HFFc6 (cell line): Measurements from ENCODE around the gene RHO. TPM values are rescaled to one million over a fixed set of nuclear protein-coding genes. Genes with fewer than 3 reads are reported as not detected.
"Not testable (repeated sequence)": the region's sequence is repeated elsewhere in the genome, so short reads cannot be mapped to it uniquely, and the experiment has no call there.

ENCODE experiments used
- DNase-seq: peaks from one replicate; pipeline ENCODE4 v3.0.0-alpha.2; 2018
- H3K27ac Mint-ChIP-seq: 2 replicates; pipeline ENCODE4 v1.8.0; 2020; ENCODE audit warnings: mild to moderate bottlenecking, mixed read lengths
- H3K27me3 Mint-ChIP-seq: 2 replicates; pipeline ENCODE4 v1.8.0; 2021; ENCODE audit warnings: mild to moderate bottlenecking, moderate library complexity, mixed read lengths; ENCODE audit not compliant: insufficient read depth
- H3K36me3 Mint-ChIP-seq: 2 replicates; pipeline ENCODE4 v1.8.0; 2021; ENCODE audit warnings: low read depth, mixed read lengths
- H3K4me1 Mint-ChIP-seq: 2 replicates; pipeline ENCODE4 v1.8.0; 2020; ENCODE audit warnings: low read depth, mixed read lengths
- H3K4me3 Mint-ChIP-seq: 2 replicates; pipeline ENCODE4 v1.8.0; 2020; ENCODE audit warnings: mild to moderate bottlenecking, moderate library complexity, mixed read lengths
- H3K9me3 Mint-ChIP-seq: 2 replicates; pipeline ENCODE4 v1.8.0; 2020; ENCODE audit warnings: mild to moderate bottlenecking, mixed read lengths
- CTCF ChIP-seq: fragments of 200-600 bp; sonication (generic); IDR thresholded peaks from 2 replicates; pipeline ENCODE4 v1.5.0; 2021; ENCODE audit warnings: antibody characterized with exemption, mild to moderate bottlenecking
- total RNA-seq, 6 experiments: library from RNA; stranded (reverse); fragmentation: NEBNext Ultra II Directional; extraction: Animal tissue kit (Norgen Biotek cat#: 25700); gene quantifications; 2 replicates in 1 of 6; 3 replicates in 5 of 6; pipeline ENCODE4 v1.2.3, GENCODE V29; 2021

Gene RHO
- total RNA-seq, 6 experiments from 2014 or later = not detected

GRCh38 chr3:129514110-129514509 is 14.3 kb upstream of the RHO start:
- Mint-ChIP-seq H3K4me1 (no peaks in the 10 kb centered on the region), H3K9me3 (no peaks in the 10 kb centered on the region), H3K27ac (no peak overlapping the region), H3K4me3 (no peak overlapping the region), H3K27me3 (peaks cover 1% of the 10 kb centered on the region), H3K36me3 (peaks cover 9% of the 10 kb centered on the region; the same call in 1 of the 2 replicates)
- no peak for DNase-seq
- no peak for TF ChIP-seq CTCF

DNA sequence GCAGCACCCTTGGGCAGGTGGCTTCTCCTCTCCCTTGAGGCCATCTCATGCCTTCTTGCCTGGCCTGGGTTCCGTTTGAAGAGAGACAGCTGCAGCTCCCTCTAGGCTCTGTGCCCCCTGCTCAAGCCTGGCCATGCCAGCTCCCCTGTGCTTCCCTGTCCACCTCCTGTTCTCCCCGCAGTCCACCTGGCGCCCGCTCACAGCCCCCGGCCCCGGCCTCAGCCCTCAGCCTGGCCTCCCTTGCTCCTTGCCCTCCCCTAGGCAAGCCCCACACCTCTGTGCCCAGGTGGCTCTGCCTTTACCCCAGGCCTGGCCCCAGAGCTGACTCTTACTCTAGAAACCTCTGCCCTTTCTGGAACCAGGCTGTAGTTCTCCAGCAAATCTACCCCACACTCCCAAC is 13.9 kb upstream of the RHO start:
- TF ChIP-seq CTCF = no peak
- DNase-seq = no peak
- Mint-ChIP-seq H3K9me3 (no peaks in the 10 kb centered on the region), H3K4me3 (no peak overlapping the region), H3K36me3 (peaks cover 9% of the 10 kb centered on the region; the same call in 1 of the 2 replicates), H3K27ac (no peak overlapping the region), H3K4me1 (no peaks in the 10 kb centered on the region), H3K27me3 (peaks cover 1% of the 10 kb centered on the region)

GRCh38 chr3:129515108-129515820 is 13.2 kb upstream of the RHO start:
- H3K27ac Mint-ChIP-seq, DNase-seq, H3K4me3 Mint-ChIP-seq, H3K9me3 Mint-ChIP-seq, H3K27me3 Mint-ChIP-seq, H3K4me1 Mint-ChIP-seq: not testable (repeated sequence)
- H3K36me3 Mint-ChIP-seq = peaks cover 12% of the 10 kb centered on the region; the same call in 1 of the 2 replicates

GRCh38 chr3:129515821-129516432 is 12.5 kb upstream of the RHO start:
- DNase-seq, H3K9me3 Mint-ChIP-seq, H3K4me3 Mint-ChIP-seq, H3K27me3 Mint-ChIP-seq, H3K4me1 Mint-ChIP-seq, H3K27ac Mint-ChIP-seq: not testable (repeated sequence)
- peaks cover 13% of the 10 kb centered on the region; the same call in 1 of the 2 replicates for H3K36me3 Mint-ChIP-seq

DNA sequence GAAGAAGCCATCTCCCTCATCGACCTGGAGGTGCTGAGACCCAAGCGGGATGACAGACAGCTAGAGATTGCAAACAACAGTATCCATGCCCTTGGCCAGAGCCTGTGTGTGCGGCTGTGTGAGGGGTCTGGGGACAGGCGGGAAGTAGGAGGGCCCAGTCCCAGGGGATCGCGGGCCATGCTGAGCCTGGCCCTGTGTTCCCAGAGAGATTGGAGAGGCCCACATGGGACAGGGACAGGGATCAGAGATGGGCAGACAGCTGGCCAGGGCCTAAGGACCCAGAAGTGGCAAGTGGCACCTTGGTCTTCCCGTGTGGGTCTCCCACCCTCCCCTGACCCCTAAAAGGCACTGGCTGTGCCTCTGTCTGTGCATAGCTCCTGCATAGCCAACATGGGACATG is 10.9 kb upstream of the RHO start:
- Mint-ChIP-seq H3K27me3 (no peaks in the 10 kb centered on the region; the same call in 1 of the 2 replicates), H3K4me3 (no peak overlapping the region), H3K9me3 (no peaks in the 10 kb centered on the region), H3K27ac (no peak overlapping the region), H3K4me1 (peaks cover 9% of the 10 kb centered on the region; the same call in 1 of the 2 replicates), H3K36me3 (peaks cover 13% of the 10 kb centered on the region; the same call in 1 of the 2 replicates)
- DNase-seq = no peak
- TF ChIP-seq CTCF = no peak

DNA sequence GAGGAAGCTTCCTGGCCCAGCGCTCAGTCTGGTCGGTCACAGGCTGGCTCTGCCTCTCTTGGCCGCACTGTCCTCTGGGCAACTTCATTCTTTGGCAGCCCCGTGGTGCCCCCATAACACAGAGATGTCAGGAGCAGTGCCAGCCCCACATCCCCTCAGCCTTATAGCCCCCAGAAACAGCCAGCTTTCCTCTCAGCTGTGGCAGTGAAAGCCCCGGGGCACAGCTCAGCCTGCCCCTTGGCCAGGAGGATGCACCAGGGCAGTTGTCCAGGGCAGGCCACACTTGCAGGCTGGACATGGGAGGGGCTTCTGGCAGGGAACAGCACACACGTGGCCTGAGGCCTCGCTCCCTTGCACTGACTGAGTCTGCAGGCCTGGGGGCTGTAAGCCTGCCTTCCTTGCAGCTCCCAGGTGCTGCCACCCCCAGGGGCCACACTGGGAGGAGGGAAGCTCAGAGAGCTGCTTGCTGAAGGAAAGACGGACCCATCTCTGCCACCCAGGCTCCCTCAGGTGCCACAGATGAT is 10.3 kb upstream of the RHO start:
- Mint-ChIP-seq H3K4me1 (peaks cover 9% of the 10 kb centered on the region; the same call in 1 of the 2 replicates), H3K27ac (no peak overlapping the region), H3K9me3 (no peaks in the 10 kb centered on the region), H3K27me3 (no peaks in the 10 kb centered on the region; the same call in 1 of the 2 replicates), H3K4me3 (no peak overlapping the region), H3K36me3 (peaks cover 13% of the 10 kb centered on the region; the same call in 1 of the 2 replicates)
- no peak for TF ChIP-seq CTCF
- no peak for DNase-seq
